Adrenal gland (tissue), 19 donors: Measurements from ENCODE around the gene SLC1A7. TPM values are rescaled to one million over a fixed set of nuclear protein-coding genes. Genes with fewer than 3 reads are reported as not detected.

Experiments used
- DNase-seq, 7 donors: peaks; one replicate each; pipeline ENCODE4 v3.0.0-alpha.2; 2019 to 2020
- H3K27ac ChIP-seq, 5 donors: fragments of 200-600 bp; sonication (generic) in 4 of 5; 1 replicate in 3 of 5; 2 replicates in 2 of 5; pipeline versions ENCODE4 v1.5.1 to v1.8.0; 2016 to 2020; ENCODE audit warnings: mild to moderate bottlenecking in 1 of 5
- H3K27me3 ChIP-seq: fragments of 200-600 bp; 2 replicates; pipeline ENCODE4 v1.8.0; 2021
- H3K36me3 ChIP-seq, 2 donors: fragments of 200-600 bp; replicated peaks in 1 of 2; 1 replicate in 1 of 2; 2 replicates in 1 of 2; pipeline versions ENCODE4 v1.5.1 to v1.8.0; 2018 to 2022
- H3K4me1 ChIP-seq, 2 donors: fragments of 200-600 bp; replicated peaks in 1 of 2; 1 replicate in 1 of 2; 2 replicates in 1 of 2; pipeline versions ENCODE4 v1.5.1 to v1.8.0; 2018 to 2021
- H3K4me3 ChIP-seq, 4 donors: fragments of 200-600 bp; sonication (generic) in 3 of 4; one replicate each; pipeline ENCODE4 v1.5.1; 2016 to 2018
- H3K9me3 ChIP-seq, 3 donors: fragments of 200-600 bp; sonication (generic) in 1 of 3; replicated peaks in 1 of 3; 1 replicate in 2 of 3; 2 replicates in 1 of 3; pipeline versions ENCODE4 v1.5.1 to v1.8.0; 2016 to 2021
- CTCF ChIP-seq, 6 experiments: fragments of 450-650 bp in 4 of 6; fragments of 200-600 bp in 2 of 6; sonication (generic) in 1 of 6; IDR thresholded peaks; 1 replicate in 5 of 6; 2 replicates in 1 of 6; pipeline versions ENCODE4 v1.5.1 to v1.8.0; 2016 to 2021; ENCODE audit warnings: antibody characterized with exemption in 6 of 6, mild to moderate bottlenecking in 2 of 6, moderate library complexity in 1 of 6
- POLR2A ChIP-seq, 2 donors: fragments of 450-650 bp; IDR thresholded peaks; one replicate each; pipeline ENCODE4 v1.6.1; 2017; ENCODE audit warnings: antibody characterized with exemption in 2 of 2, mild to moderate bottlenecking in 2 of 2, moderate library complexity in 1 of 2
- WGBS, 4 donors: extraction: QIAGEN DNeasy Blood & Tissue Kit in 2 of 4; methylation state at CpG; one replicate each; pipeline versions ENCODE4 v1.1.5 to v1.1.7; 2013 to 2017; 5-methylcytosine and 5-hydroxymethylcytosine counted together
- intact Hi-C, 2 donors: fragments of 100-400 bp; cut with DNase I; formaldehyde crosslinking; loops; one replicate each; pipeline versions ENCODE4 v1.14.1 to v1.15.0; 2022 to 2023
- long read RNA-seq, 10 donors: library from polyadenylated mRNA in 3 of 10; unstranded in 2 of 10; stranded (forward) in 1 of 10; transcript quantifications; one replicate each; pipeline ENCODE4 v2.0.0 and lab custom pipeline, GENCODE V29; 2021 to 2026
- polyA plus RNA-seq, 3 donors: library from polyadenylated mRNA; stranded (reverse); fragments of 200-250 nt in 2 of 3; fragments of 350-450 nt in 1 of 3; fragmentation: Illumina TruSeq in 1 of 3; extraction: RNeasy Lipid Tissue Mini Kit (QIAGEN cat#74804) in 1 of 3; gene quantifications; one replicate each; pipeline ENCODE4 v1.2.3, GENCODE V29; 2013 to 2014
- total RNA-seq, 9 donors: library from RNA; depleted of rRNA in 4 of 9; stranded (reverse); fragments of >200 nt in 4 of 9; fragments of 120-200 nt in 1 of 9; fragmentation: NEBNext Ultra II Directional in 1 of 9; extraction: Animal tissue kit (Norgen Biotek cat#: 25700) in 1 of 9; gene quantifications; one replicate each; pipeline versions ENCODE4 v1.1.0 to v1.2.4, GENCODE V29; 2013 to 2023
- donor health status: healthy with polysubstance abuse.
- donor health status: Bipolar disorder and iron deficiency.
- donor health status: DM: yes; HTN: yes; CAD: no.
- donor health status: DM: no; HTN: no; CAD: no.
- donor health status: DM: no; HTN: no; CAD: no.
- donor health status: DM: yes; HTN: yes; CAD: no.

Gene SLC1A7
- total RNA-seq, result 1 to 10 TPM in 1 of 9 donors, under 1 TPM in 1, not detected in 7; 0.17 to 1.6 TPM
- polyA plus RNA-seq, result under 1 TPM; 0.05 to 0.30 (median 0.16) TPM
- long read RNA-seq, donor 1, result 0 reads
- long read RNA-seq, donor 2, result 0 reads
- long read RNA-seq, donor 3, result 0 reads
- long read RNA-seq, donor 4, result 0 reads
- long read RNA-seq, donor 5, result 0 reads
- long read RNA-seq, donor 6, result 0 reads
- long read RNA-seq, donor 7, result 0 reads
- long read RNA-seq, donor 8, result 0 reads
- long read RNA-seq, donor 9, result 0 reads
- long read RNA-seq, donor 10, result 0 reads

- peak in 1 of 7 donors; percentile 28 for DNase-seq
Observed at GRCh38 chr1:53142226-53142853, at the start of gene SLC1A7. Gene SLC1A7 (minus strand): TSS chr1:53142638. CDS start chr1:53142449, 189 bp downstream.

GRCh38 chr1:53190210-53190611, 47.8 kb upstream of the SLC1A7 start:
- intact Hi-C loops, result no loop called here
- no peaks in the 10 kb centered on the region for H3K27me3 ChIP-seq
- 79 to 87% (median 83%) methylated on average over 10 of the region's 10 CpGs for WGBS, 4 donors
- no peaks in the 10 kb centered on the region for H3K36me3 ChIP-seq
- no peak for DNase-seq
- H3K4me3 ChIP-seq, result no peak overlapping the region
- H3K9me3 ChIP-seq, result no peaks in the 10 kb centered on the region
- TF ChIP-seq POLR2A (IDR thresholded peaks at IDR 0.05), result no peak
- TF ChIP-seq CTCF (IDR thresholded peaks at IDR 0.05), result no peak
- H3K27ac ChIP-seq, result no peak overlapping the region
- no peaks in the 10 kb centered on the region for H3K4me1 ChIP-seq

More at GRCh38 chr1:53142226-53142853, at the start of gene SLC1A7:
- Histone ChIP-seq H3K9me3 (no peaks in the 10 kb centered on the region), H3K27me3 (no peaks in the 10 kb centered on the region), H3K4me3 (no peak within 1 kb of the TSS), H3K36me3 (no peaks in the 10 kb centered on the region), H3K4me1 (no peaks in the 10 kb centered on the region), H3K27ac (no peak within 1 kb of the TSS)
- WGBS, 4 donors, result 75 to 89% (median 87%) methylated on average over 4 to 21 of the region's 21 CpGs
- intact Hi-C loops, result no loop called here
- no peak for TF ChIP-seq POLR2A (IDR thresholded peaks at IDR 0.05)
- TF ChIP-seq CTCF (IDR thresholded peaks at IDR 0.05), result no peak

GRCh38 chr1:53189061-53189460, 46.6 kb upstream of the SLC1A7 start:
- no peaks in the 10 kb centered on the region for H3K36me3 ChIP-seq
- no peak for DNase-seq
- no peaks in the 10 kb centered on the region for H3K27me3 ChIP-seq
- intact Hi-C loops, result no loop called here
- H3K27ac ChIP-seq, result no peak overlapping the region
- TF ChIP-seq POLR2A (IDR thresholded peaks at IDR 0.05) (no peak), CTCF (IDR thresholded peaks at IDR 0.05) (no peak)
- no peaks in the 10 kb centered on the region for H3K4me1 ChIP-seq
- H3K9me3 ChIP-seq, result no peaks in the 10 kb centered on the region
- 43 to 69% (median 66%) methylated on average over 5 of the region's 5 CpGs for WGBS, 4 donors
- H3K4me3 ChIP-seq, result no peak overlapping the region

GRCh38 chr1:53188099-53188498, 45.7 kb upstream of the SLC1A7 start:
- WGBS, 4 donors, result 80 to 91% (median 87%) methylated on average over 4 of the region's 4 CpGs
- intact Hi-C loops, result no loop called here
- Histone ChIP-seq H3K27ac (no peak overlapping the region), H3K4me3 (no peak overlapping the region), H3K4me1 (no peaks in the 10 kb centered on the region), H3K9me3 (no peaks in the 10 kb centered on the region), H3K27me3 (no peaks in the 10 kb centered on the region), H3K36me3 (no peaks in the 10 kb centered on the region)
- TF ChIP-seq POLR2A (IDR thresholded peaks at IDR 0.05), result no peak
- TF ChIP-seq CTCF (IDR thresholded peaks at IDR 0.05), result no peak
- DNase-seq, result no peak
